ENCODE results near the gene IFNA10.
"Not testable (repeated sequence)": the region's sequence is repeated elsewhere in the genome, so short reads cannot be mapped to it uniquely, and the experiment has no call there.

IFNA10 gene

DNA sequence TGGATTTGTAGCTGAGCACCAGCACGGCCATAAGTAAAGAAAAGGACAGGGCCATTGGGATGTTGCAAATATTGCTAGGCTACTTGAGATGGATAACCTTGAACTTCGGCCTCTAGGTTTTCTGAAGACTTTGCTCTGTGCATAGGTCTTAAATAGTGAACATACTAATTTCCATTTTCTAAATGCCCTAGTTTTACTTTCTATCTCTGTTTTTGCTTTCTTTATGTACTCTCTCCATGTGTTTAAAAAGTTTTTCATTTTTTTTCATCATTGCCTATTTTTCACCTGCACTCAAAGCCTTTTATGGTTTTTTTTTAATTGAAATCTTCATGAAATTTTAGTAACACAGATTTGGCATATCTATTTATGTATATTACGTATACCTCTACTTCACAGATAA is at the start of gene IFNA10:
TSS of gene IFNA10 (minus strand) at position 101 of the 400 bp plus-strand sequence. CDS start at position 55, 46 bp downstream.
- H3K4me3 ChIP-seq (ENCODE audit: low read length) = not testable (repeated sequence)

DNA sequence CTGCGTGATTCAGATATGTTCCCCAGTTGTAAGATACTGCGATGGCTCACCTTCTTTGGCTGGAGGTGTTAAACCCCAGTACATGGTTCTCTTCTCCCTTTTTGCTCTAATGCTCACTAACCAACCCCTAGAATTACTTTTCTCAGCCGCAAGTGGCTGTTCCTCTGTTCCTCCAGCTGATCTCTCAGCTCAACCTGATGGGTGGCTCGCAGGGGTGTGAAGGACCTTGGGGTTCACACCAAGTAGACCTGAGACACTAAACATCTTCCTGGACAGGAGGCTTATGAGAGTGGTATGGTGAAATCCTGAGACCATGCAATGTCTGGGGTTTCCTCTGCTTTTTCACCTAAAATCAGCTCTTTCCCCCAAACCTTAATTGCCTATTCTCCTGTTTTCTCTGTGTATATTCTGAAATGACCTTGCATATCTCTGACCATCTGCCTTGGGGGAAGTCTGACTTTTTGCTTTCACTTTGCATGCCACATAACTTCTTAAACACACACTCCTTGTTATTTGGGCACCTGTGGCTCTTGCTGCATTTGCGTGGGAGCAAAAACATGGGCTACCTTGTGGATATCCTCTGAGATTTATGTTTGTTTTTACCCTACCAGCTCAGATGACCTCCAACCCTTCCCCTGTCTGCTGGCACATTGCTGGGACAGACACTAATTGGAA is 48.7 kb upstream of the IFNA10 start:
- DNase-seq (ENCODE audit: low read depth) = no peak
- no peak for TF ChIP-seq CTCF (IDR thresholded peaks at IDR 0.05; ENCODE audit: insufficient read depth, low read depth, low read length, missing control alignments)

More for the DNA sequence above, at the start of gene IFNA10:
- DNase-seq (ENCODE audit: low read depth) = not testable (repeated sequence)

GRCh38 chr9:21252721-21253547 is 46.0 kb upstream of the IFNA10 start:
- peak; percentile 69 for TF ChIP-seq CTCF (IDR thresholded peaks at IDR 0.05; ENCODE audit: insufficient read depth, low read depth, low read length, missing control alignments)
- H3K4me3 ChIP-seq (ENCODE audit: low read length) = no peak overlapping the region
- peak; percentile 45 for DNase-seq (ENCODE audit: low read depth)

More for the DNA sequence above, 48.7 kb upstream of the IFNA10 start:
- H3K4me3 ChIP-seq (ENCODE audit: low read length) = no peak overlapping the region

- DNase-seq (ENCODE audit: low read depth) = no peak
- no peak for TF ChIP-seq CTCF (IDR thresholded peaks at IDR 0.05; ENCODE audit: insufficient read depth, low read depth, low read length, missing control alignments)
- H3K4me3 ChIP-seq (ENCODE audit: low read length) = no peak overlapping the region
Measured at GRCh38 chr9:21251638-21252037, 44.7 kb upstream of the IFNA10 start.

DNA sequence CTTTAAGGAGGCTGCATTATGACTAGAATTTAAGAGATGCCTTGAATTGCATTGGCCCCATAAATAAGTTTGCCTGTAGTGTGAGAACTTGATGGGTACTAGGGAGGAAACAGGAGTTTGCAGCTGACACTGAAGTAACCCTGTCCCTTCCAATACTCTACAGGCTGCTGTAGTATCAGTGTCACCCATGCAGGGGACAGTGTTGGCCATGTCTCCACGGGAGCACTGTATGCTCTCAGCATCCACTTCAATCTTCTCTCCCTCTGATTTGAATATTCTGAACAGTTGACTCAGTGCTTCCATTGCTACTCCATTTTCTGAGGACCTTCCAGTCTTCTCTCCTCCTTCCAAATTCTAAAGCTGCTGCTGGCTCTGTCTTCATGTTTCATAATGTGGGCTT is 44.2 kb upstream of the IFNA10 start:
- DNase-seq (ENCODE audit: low read depth) = no peak
- H3K4me3 ChIP-seq (ENCODE audit: low read length) = no peak overlapping the region
- no peak for TF ChIP-seq CTCF (IDR thresholded peaks at IDR 0.05; ENCODE audit: insufficient read depth, low read depth, low read length, missing control alignments)

GRCh38 chr9:21244836-21245235 is 37.9 kb upstream of the IFNA10 start:
- DNase-seq (ENCODE audit: low read depth) = no peak
- TF ChIP-seq CTCF (IDR thresholded peaks at IDR 0.05; ENCODE audit: insufficient read depth, low read depth, low read length, missing control alignments) = no peak
- H3K4me3 ChIP-seq (ENCODE audit: low read length) = no peak overlapping the region

- H3K4me3 ChIP-seq (ENCODE audit: low read length) = no peak within 1 kb of the TSS
- TF ChIP-seq CTCF (IDR thresholded peaks at IDR 0.05; ENCODE audit: insufficient read depth, low read depth, low read length, missing control alignments) = no peak
- no peak for DNase-seq (ENCODE audit: low read depth)
Measured at GRCh38 chr9:21239911-21240310, 33.0 kb upstream of the IFNA10 start, which contains the start of gene IFNA14. Gene IFNA14 (minus strand): TSS chr9:21240005. CDS start chr9:21239935, 70 bp downstream.

DNA sequence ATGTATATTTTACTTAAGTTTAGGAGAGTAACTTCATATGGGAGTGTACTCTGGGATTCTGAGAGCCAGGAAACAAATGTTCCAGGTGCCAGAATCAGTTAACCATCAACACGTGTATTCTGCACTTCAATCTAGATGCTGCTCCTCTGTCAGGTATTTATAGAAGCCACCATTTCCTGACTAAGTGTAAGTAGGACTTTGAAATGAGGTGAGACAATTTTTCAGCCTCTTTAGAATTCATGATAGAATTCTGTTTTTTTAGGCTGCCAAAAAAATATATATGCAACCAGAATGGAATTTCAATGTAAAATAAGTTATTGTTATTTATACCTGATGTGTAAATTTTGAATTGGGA is 29.4 kb upstream of the IFNA10 start:
- H3K4me3 ChIP-seq (ENCODE audit: low read length); DNase-seq (ENCODE audit: low read depth): not testable (repeated sequence)

Data from epithelial cell of esophagus (primary cell).